Head of caudate nucleus (tissue), 42 donors: ENCODE data around the gene HSD11B1.
A peak's percentile ranks its signal among the peaks of the same experiment; 100 is the strongest.

Experiments used
- DNase-seq, 42 donors: peaks; one replicate each; pipeline versions ENCODE4 v3.0.0 to v3.0.0-alpha.2; 2020 to 2021; ENCODE audit warnings: mixed read lengths in 7 of 42
- intact Hi-C: fragments of 100-400 bp; cut with DNase I; formaldehyde crosslinking; loops from one replicate; pipeline ENCODE4 v1.15.0; 2022

Gene HSD11B1

GRCh38 chr1:209747580-209748262, 43.1 kb downstream of the HSD11B1 start:
- peak; percentile 66 to 92 (median 82) for DNase-seq
- intact Hi-C loops: loop anchor here (5.0 kb wide), 2 partner anchors 55 to 170 kb away; no protein-coding TSS in a partner anchor

- intact Hi-C loops: loop anchor here (5.0 kb wide), 2 partner anchors 56 to 171 kb away; no protein-coding TSS in a partner anchor
- peak in 1 of 42 donors; percentile 30 for DNase-seq
Measured at GRCh38 chr1:209748620-209749019, 44.0 kb downstream of the HSD11B1 start.

GRCh38 chr1:209749205-209749604, 44.6 kb downstream of the HSD11B1 start:
- intact Hi-C loops: loop anchor here (5.0 kb wide), 2 partner anchors 57 to 172 kb away; no protein-coding TSS in a partner anchor
- DNase-seq: no peak

GRCh38 chr1:209749670-209750323, 45.2 kb downstream of the HSD11B1 start:
- intact Hi-C loops: loop anchor here (5.0 kb wide), 2 partner anchors 57 to 172 kb away; no protein-coding TSS in a partner anchor
- no peak for DNase-seq

GRCh38 chr1:209751627-209752231, 47.1 kb downstream of the HSD11B1 start:
- intact Hi-C loops: no loop called here
- DNase-seq: no peak

GRCh38 chr1:209752890-209753289, 48.2 kb downstream of the HSD11B1 start:
- intact Hi-C loops: no loop called here
- no peak for DNase-seq

- intact Hi-C loops: no loop called here
- no peak for DNase-seq
Measured at GRCh38 chr1:209755256-209755655, 50.6 kb downstream of the HSD11B1 start.

- intact Hi-C loops: no loop called here
- DNase-seq: peak in 25 of 42 donors; percentile 17 to 66 (median 35)
Measured at GRCh38 chr1:209755926-209756614, 51.4 kb downstream of the HSD11B1 start, which contains the start of gene TRAF3IP3. Gene TRAF3IP3 (plus strand): TSS chr1:209756053. CDS start chr1:209760040, 3,987 bp downstream.

GRCh38 chr1:209756615-209757445, 52.2 kb downstream of the HSD11B1 start:
- peak in 27 of 42 donors; percentile 20 to 61 (median 32) for DNase-seq
- intact Hi-C loops: no loop called here

- no peak for DNase-seq
- intact Hi-C loops: no loop called here
Measured at GRCh38 chr1:209758400-209758799, 53.8 kb downstream of the HSD11B1 start.

- intact Hi-C loops: no loop called here
- DNase-seq: no peak
Measured at GRCh38 chr1:209759829-209760359, 55.2 kb downstream of the HSD11B1 start.

- intact Hi-C loops: no loop called here
- DNase-seq: no peak
Measured at GRCh38 chr1:209761011-209761635, 56.5 kb downstream of the HSD11B1 start.

GRCh38 chr1:209766051-209766450, 61.4 kb downstream of the HSD11B1 start:
- intact Hi-C loops: no loop called here
- no peak for DNase-seq

GRCh38 chr1:209767096-209767495, 62.5 kb downstream of the HSD11B1 start:
- intact Hi-C loops: no loop called here
- DNase-seq: no peak

GRCh38 chr1:209767706-209768105, 63.1 kb downstream of the HSD11B1 start:
- no peak for DNase-seq
- intact Hi-C loops: no loop called here

- intact Hi-C loops: no loop called here
Measured at GRCh38 chr1:209768354-209768774, 63.7 kb downstream of the HSD11B1 start.

GRCh38 chr1:209769171-209769904, 64.7 kb downstream of the HSD11B1 start:
- peak in 32 of 42 donors; percentile 18 to 67 (median 36) for DNase-seq
- intact Hi-C loops: no loop called here

More at GRCh38 chr1:209768354-209768774, 63.7 kb downstream of the HSD11B1 start:
- no peak for DNase-seq
